ENCODE results near the gene METTL16. TPM values are rescaled to one million over a fixed set of nuclear protein-coding genes. Genes with fewer than 3 reads are reported as not detected.
"Not testable (repeated sequence)": the region's sequence is repeated elsewhere in the genome, so short reads cannot be mapped to it uniquely, and the experiment has no call there.

Gene METTL16
- total and polyA plus RNA-seq, 2 experiments from 2014 or later, result 19.3 to 23.9 TPM

- Histone ChIP-seq H3K36me3 (no peaks in the 10 kb centered on the region), H3K4me1 (ENCODE audit: low read depth) (peaks cover 15% of the 10 kb centered on the region), H3K9me3 (ENCODE audit: low read depth) (no peaks in the 10 kb centered on the region), H3K4me3 (no peak overlapping the region), H3K27me3 (no peaks in the 10 kb centered on the region), H3K27ac (no peak overlapping the region)
- no peak for DNase-seq (ENCODE audit: low read depth in 1 of 2, low spot score in 1 of 2)
- TF ChIP-seq CTCF (IDR thresholded peaks at IDR 0.05; ENCODE audit: low read depth, low read length), result no peak
These were observed 37.9 kb upstream of the METTL16 start for GRCh38 chr17:2549392-2550211.

GRCh38 chr17:2548026-2548425 is 36.3 kb upstream of the METTL16 start:
- H3K9me3 ChIP-seq (ENCODE audit: low read depth); H3K4me3 ChIP-seq; H3K27ac ChIP-seq; H3K36me3 ChIP-seq; DNase-seq (ENCODE audit: low read depth in 1 of 2, low spot score in 1 of 2); H3K27me3 ChIP-seq: not testable (repeated sequence)
- peaks cover 15% of the 10 kb centered on the region for H3K4me1 ChIP-seq (ENCODE audit: low read depth)

DNA sequence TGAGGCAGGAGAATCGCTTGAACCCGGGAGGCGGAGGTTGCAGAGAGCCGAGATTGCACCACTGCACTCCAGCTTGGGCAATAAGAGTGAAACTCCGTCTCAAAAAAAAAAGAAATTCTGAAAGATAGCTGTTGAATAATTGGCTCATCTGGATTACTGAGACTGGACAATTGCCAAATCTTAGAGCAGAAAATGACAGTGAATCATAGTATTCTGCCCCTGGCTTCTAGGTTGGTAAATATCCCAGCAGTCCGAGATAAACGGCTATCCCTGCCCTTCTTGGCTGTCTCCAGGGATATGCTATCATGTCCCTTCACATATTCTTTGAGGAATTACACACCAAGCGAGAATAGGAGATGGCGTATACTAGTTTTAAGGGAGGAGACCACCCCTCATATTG is 35.5 kb upstream of the METTL16 start:
- Histone ChIP-seq H3K36me3 (no peaks in the 10 kb centered on the region), H3K27ac (no peak overlapping the region), H3K27me3 (no peaks in the 10 kb centered on the region), H3K9me3 (ENCODE audit: low read depth) (no peaks in the 10 kb centered on the region), H3K4me3 (no peak overlapping the region), H3K4me1 (ENCODE audit: low read depth) (peaks cover 15% of the 10 kb centered on the region)
- no peak for TF ChIP-seq CTCF (IDR thresholded peaks at IDR 0.05; ENCODE audit: low read depth, low read length)
- DNase-seq (ENCODE audit: low read depth in 1 of 2, low spot score in 1 of 2), result peak in 1 of 2 donors; percentile 73

DNA sequence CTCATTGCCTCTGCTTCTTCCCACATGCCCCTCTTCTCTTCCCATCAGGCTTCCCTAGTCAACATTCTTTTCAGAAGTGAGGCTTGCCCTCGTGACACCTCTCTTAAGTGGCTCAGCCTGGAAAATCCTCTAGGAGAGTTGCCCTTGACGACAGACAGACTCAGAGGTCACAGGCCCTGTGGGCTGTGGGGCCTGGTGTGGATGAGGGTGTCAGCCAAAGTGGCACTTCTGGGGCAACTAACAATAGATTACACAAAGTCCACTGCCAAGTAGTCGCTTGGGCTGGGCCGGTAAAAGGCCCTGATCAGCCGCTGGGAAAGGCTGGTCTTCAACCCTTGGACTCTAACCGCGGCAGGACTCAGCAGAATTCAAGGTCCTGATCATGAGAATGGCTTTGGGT is 33.7 kb upstream of the METTL16 start:
- Histone ChIP-seq H3K4me3 (no peak overlapping the region), H3K36me3 (no peaks in the 10 kb centered on the region), H3K4me1 (ENCODE audit: low read depth) (peaks cover 10% of the 10 kb centered on the region), H3K9me3 (ENCODE audit: low read depth) (no peaks in the 10 kb centered on the region), H3K27ac (peak overlapping the region; percentile 95), H3K27me3 (no peaks in the 10 kb centered on the region)
- no peak for TF ChIP-seq CTCF (IDR thresholded peaks at IDR 0.05; ENCODE audit: low read depth, low read length)
- DNase-seq (ENCODE audit: low read depth in 1 of 2, low spot score in 1 of 2), result peak in 1 of 2 donors; percentile 93

DNA sequence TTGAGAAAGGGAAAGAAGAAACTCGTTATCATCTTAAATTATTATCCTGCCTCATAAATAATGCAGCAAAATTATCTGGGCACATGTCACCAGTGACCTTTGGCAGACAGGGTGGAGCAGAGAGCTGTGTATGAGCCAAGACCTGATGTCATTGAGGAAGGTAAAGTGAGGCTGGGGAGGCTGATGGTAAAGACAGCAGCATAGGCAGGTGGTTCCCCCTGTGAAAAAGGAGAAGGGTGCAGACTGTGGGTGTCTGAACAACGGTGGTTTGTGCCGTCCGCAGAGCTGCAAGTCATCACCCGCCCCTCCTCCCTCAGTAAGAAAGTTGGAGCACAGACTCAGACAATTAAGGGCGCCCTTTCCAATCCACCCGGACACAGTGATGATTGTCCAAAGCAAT is 30.8 kb upstream of the METTL16 start:
- Histone ChIP-seq H3K27ac (no peak overlapping the region), H3K36me3 (no peaks in the 10 kb centered on the region), H3K9me3 (ENCODE audit: low read depth) (no peaks in the 10 kb centered on the region), H3K4me1 (ENCODE audit: low read depth) (peaks cover 10% of the 10 kb centered on the region), H3K4me3 (no peak overlapping the region), H3K27me3 (no peaks in the 10 kb centered on the region)
- no peak for TF ChIP-seq CTCF (IDR thresholded peaks at IDR 0.05; ENCODE audit: low read depth, low read length)
- DNase-seq (ENCODE audit: low read depth in 1 of 2, low spot score in 1 of 2), result no peak

- TF ChIP-seq CTCF (IDR thresholded peaks at IDR 0.05; ENCODE audit: low read depth, low read length), result no peak
- H3K9me3 ChIP-seq (ENCODE audit: low read depth), result no peaks in the 10 kb centered on the region
- H3K4me3 ChIP-seq, result no peak overlapping the region
These were observed 30.4 kb upstream of the METTL16 start for GRCh38 chr17:2542056-2542455.

GRCh38 chr17:2537579-2537978 is 25.9 kb upstream of the METTL16 start:
- not testable (repeated sequence) for H3K27me3 ChIP-seq; H3K9me3 ChIP-seq (ENCODE audit: low read depth); H3K27ac ChIP-seq; H3K36me3 ChIP-seq; H3K4me3 ChIP-seq; H3K4me1 ChIP-seq (ENCODE audit: low read depth)
- peak in 1 of 2 donors; percentile 47 for DNase-seq (ENCODE audit: low read depth in 1 of 2, low spot score in 1 of 2)

More at GRCh38 chr17:2542056-2542455, 30.4 kb upstream of the METTL16 start:
- Histone ChIP-seq H3K27me3 (no peaks in the 10 kb centered on the region), H3K4me1 (ENCODE audit: low read depth) (peaks cover 10% of the 10 kb centered on the region), H3K36me3 (no peaks in the 10 kb centered on the region), H3K27ac (no peak overlapping the region)
- no peak for DNase-seq (ENCODE audit: low read depth in 1 of 2, low spot score in 1 of 2)
